ENCODE results near the gene KCNQ1. TPM values are rescaled to one million over a fixed set of nuclear protein-coding genes. Genes with fewer than 3 reads are reported as not detected.
A peak's percentile ranks its signal among the peaks of the same experiment; 100 is the strongest.

The KCNQ1 gene
- polyA plus RNA-seq, 1 of the 3 experiments (the other 2 are of a cell fraction), result 0.05 TPM

GRCh38 chr11:2579315-2580060 lies 134.7 kb downstream of the KCNQ1 start:
- Histone ChIP-seq H3K36me3 (replicated peaks in 1 of 2; ENCODE audit: control insufficient read depth in 1 of 2, insufficient read depth in 2 of 2, low read length in 1 of 2) (no peaks in the 10 kb centered on the region), H3K9ac (no peak overlapping the region), H3K27ac (ENCODE audit: low read depth in 2 of 2, low read length in 1 of 2) (peak overlapping the region in 1 of 2 experiments; percentile 16; a peak in 1 of 4 replicates), H3K9me3 (no peaks in the 10 kb centered on the region), H3K4me1 (ENCODE audit: control insufficient read depth in 1 of 2, insufficient read depth in 2 of 2, low read depth in 1 of 2, low read length in 1 of 2) (peaks cover 0 to 50% of the 10 kb centered on the region in 2 experiments; a peak in 1 of 4 replicates), H3K79me2 (ENCODE audit: insufficient read depth) (no peaks in the 10 kb centered on the region), H3F3A (replicated peaks; ENCODE audit: insufficient read depth) (no peaks in the 10 kb centered on the region), H3K4me2 (no peak overlapping the region), H2AFZ (ENCODE audit: low read depth) (no peak overlapping the region), H3K9me2 (no peaks in the 10 kb centered on the region), H3K27me3 (ENCODE audit: insufficient read depth) (no peaks in the 10 kb centered on the region), H4K20me1 (ENCODE audit: insufficient read depth) (no peaks in the 10 kb centered on the region), H3K4me3 (ENCODE audit: low read depth in 2 of 2, low read length in 1 of 2) (no peak overlapping the region)
- 51% methylated on average over 10 of the region's 17 CpGs for WGBS (ENCODE audit: low lambda C conversion rate)
- POLR2A ChIA-PET, result no interaction called here
- DNase-seq, result peak; percentile 56
- CTCF ChIA-PET, result interaction anchor here (0.6 to 2.7 kb wide), 8 partner anchors 11 to 312 kb away, joined by 3 to 9 read pairs (median 6); partner anchors contain the start of gene CDKN1C
- no peak for TF ChIP-seq NFIC (IDR thresholded peaks at IDR 0.05; ENCODE audit: borderline replicate concordance)
- no peak for TF ChIP-seq GATA2 (CRISPR knock-in tag; IDR thresholded peaks at IDR 0.05)

- POLR2A ChIA-PET, result no interaction called here
- Histone ChIP-seq H3K27ac (ENCODE audit: low read depth in 2 of 2, low read length in 1 of 2) (no peak overlapping the region), H4K20me1 (ENCODE audit: insufficient read depth) (no peaks in the 10 kb centered on the region), H3K9me3 (no peaks in the 10 kb centered on the region), H3K27me3 (ENCODE audit: insufficient read depth) (no peaks in the 10 kb centered on the region), H3K4me1 (ENCODE audit: control insufficient read depth in 1 of 2, insufficient read depth in 2 of 2, low read depth in 1 of 2, low read length in 1 of 2) (peaks cover 0 to 50% of the 10 kb centered on the region in 2 experiments; a peak in 1 of 4 replicates), H3K4me2 (no peak overlapping the region), H2AFZ (ENCODE audit: low read depth) (no peak overlapping the region), H3K9ac (no peak overlapping the region), H3F3A (replicated peaks; ENCODE audit: insufficient read depth) (no peaks in the 10 kb centered on the region), H3K4me3 (ENCODE audit: low read depth in 2 of 2, low read length in 1 of 2) (no peak overlapping the region), H3K9me2 (no peaks in the 10 kb centered on the region), H3K36me3 (replicated peaks in 1 of 2; ENCODE audit: control insufficient read depth in 1 of 2, insufficient read depth in 2 of 2, low read length in 1 of 2) (no peaks in the 10 kb centered on the region), H3K79me2 (ENCODE audit: insufficient read depth) (no peaks in the 10 kb centered on the region)
- TF ChIP-seq RCOR1 (IDR thresholded peaks at IDR 0.05; ENCODE audit: low read length) (no peak), FOXJ3 (CRISPR knock-in tag; IDR thresholded peaks at IDR 0.05) (no peak), PBX3 (IDR thresholded peaks at IDR 0.05) (no peak), ELF1 (IDR thresholded peaks at IDR 0.05) (no peak), RFX5 (IDR thresholded peaks at IDR 0.05; ENCODE audit: low read length) (no peak), SMC3 (IDR thresholded peaks at IDR 0.05; ENCODE audit: low read depth, low read length) (no peak), RXRA (IDR thresholded peaks at IDR 0.05; ENCODE audit: borderline replicate concordance, low read depth) (no peak), GABPA (IDR thresholded peaks at IDR 0.05; ENCODE audit: low read depth) (no peak), YY1 (IDR thresholded peaks at IDR 0.05; ENCODE audit: low read depth) (no peak), RAD21 (IDR thresholded peaks at IDR 0.05; ENCODE audit: low read length) (no peak), NRF1 (IDR thresholded peaks at IDR 0.05; ENCODE audit: low read depth, low read length) (no peak), FOXM1 (IDR thresholded peaks at IDR 0.05; ENCODE audit: low read depth) (no peak)
- WGBS (ENCODE audit: low lambda C conversion rate), result 65% methylated on average over 10 of the region's 10 CpGs
- CTCF ChIA-PET, result interaction anchor here (1.2 to 2.7 kb wide), 4 partner anchors 47 to 308 kb away, joined by 3 to 9 read pairs (median 6); no protein-coding TSS in a partner anchor
- DNase-seq, result peak; percentile 30
These were observed 135.2 kb downstream of the KCNQ1 start for GRCh38 chr11:2580061-2580421.

All from SK-N-SH (cell line).